ENCODE data around the gene UPP2. TPM values are rescaled to one million over a fixed set of nuclear protein-coding genes. Genes with fewer than 3 reads are reported as not detected.

Gene UPP2
- total and polyA plus RNA-seq, 2 of the 13 experiments (the other 11 are each of a cell fraction or from before 2014, with no cell fraction given): 0.07 to 0.28 TPM

- H3K79me2 ChIP-seq (ENCODE audit: insufficient read depth, low read length): no peaks in the 10 kb centered on the region
- no peaks in the 10 kb centered on the region for H3K36me3 ChIP-seq (replicated peaks in 1 of 2; ENCODE audit: control insufficient read depth in 1 of 2, insufficient read depth in 2 of 2, low read length in 2 of 2)
- peaks cover 61% of the 10 kb centered on the region for H3K4me1 ChIP-seq (ENCODE audit: insufficient read depth, low read length)
- in situ Hi-C loops (cut with HindIII; ENCODE audit: extremely low pct_ligation_motif_present, low pct_unique_long_range_greater_than_20kb) (no loop called here), intact Hi-C loops (cut with micrococcal nuclease; ENCODE audit: unreplicated experiment) (loop anchor here (5.0 kb wide), 1 partner anchor 87 kb away; no protein-coding TSS in a partner anchor)
- ChIA-PET CTCF (ENCODE audit: low intra/inter-chr PET ratio, low total read pairs) (no interaction called here), POLR2A (interaction anchor here (0.8 kb wide), 1 partner anchor 40 kb away, joined by 3 read pairs; no protein-coding TSS in a partner anchor)
- no peak overlapping the region for H3K9ac ChIP-seq (ENCODE audit: insufficient read depth, low read depth, low read length)
- peak overlapping the region; percentile 6 for H2AFZ ChIP-seq (ENCODE audit: low read length)
- no peaks in the 10 kb centered on the region for H4K20me1 ChIP-seq (ENCODE audit: insufficient read depth, low read length)
- peak overlapping the region; percentile 38 for H3K4me2 ChIP-seq (ENCODE audit: low read depth, low read length)
- H3K9me3 ChIP-seq (ENCODE audit: low read length): no peaks in the 10 kb centered on the region
- DNase-seq (ENCODE audit: low spot score) (peak; percentile 83), ATAC-seq (peak; percentile 51), FAIRE-seq (peak; percentile 61)
- no peaks in the 10 kb centered on the region for H3K27me3 ChIP-seq (ENCODE audit: control insufficient read depth in 1 of 2, insufficient read depth in 2 of 2, low read length in 2 of 2)
- no peak overlapping the region for H3K27ac ChIP-seq (ENCODE audit: extremely low read length, insufficient read depth, low read length)
- no TSS peak for BruUV-seq (replicated peaks)
- H3K4me3 ChIP-seq (replicated peaks in 1 of 3; ENCODE audit: insufficient read depth in 1 of 3, low read depth in 2 of 3, low read length in 3 of 3): no peak overlapping the region
- WGBS (ENCODE audit: low lambda C conversion rate): 5% methylated on average over 6 of the region's 6 CpGs
- TF ChIP-seq, protein P1, sequence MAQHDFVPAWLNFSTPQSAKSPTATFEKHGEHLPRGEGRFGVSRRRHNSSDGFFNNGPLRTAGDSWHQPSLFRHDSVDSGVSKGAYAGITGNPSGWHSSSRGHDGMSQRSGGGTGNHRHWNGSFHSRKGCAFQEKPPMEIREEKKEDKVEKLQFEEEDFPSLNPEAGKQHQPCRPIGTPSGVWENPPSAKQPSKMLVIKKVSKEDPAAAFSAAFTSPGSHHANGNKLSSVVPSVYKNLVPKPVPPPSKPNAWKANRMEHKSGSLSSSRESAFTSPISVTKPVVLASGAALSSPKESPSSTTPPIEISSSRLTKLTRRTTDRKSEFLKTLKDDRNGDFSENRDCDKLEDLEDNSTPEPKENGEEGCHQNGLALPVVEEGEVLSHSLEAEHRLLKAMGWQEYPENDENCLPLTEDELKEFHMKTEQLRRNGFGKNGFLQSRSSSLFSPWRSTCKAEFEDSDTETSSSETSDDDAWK (CRISPR knock-in tag; IDR thresholded peaks at IDR 0.05): no peak
- TF ChIP-seq GATAD1 (CRISPR knock-in tag; IDR thresholded peaks at IDR 0.05) (0 out of 2 replicates have a peak, but pooled peaks have one; percentile 20), HDAC2 (CRISPR knock-in tag; IDR thresholded peaks at IDR 0.05) (peak; percentile 61), ZNF724P (CRISPR knock-in tag; IDR thresholded peaks at IDR 0.05; ENCODE audit: borderline replicate concordance) (no peak), HNF4G (IDR thresholded peaks at IDR 0.05; ENCODE audit: borderline replicate concordance, low read depth, low read length) (peak; percentile 68; the same call in 1 of the 2 replicates), HNF4G (CRISPR knock-in tag; IDR thresholded peaks at IDR 0.05; ENCODE audit: borderline replicate concordance, low read depth) (peak; percentile 55; the same call in 1 of the 2 replicates), RAD21 (CRISPR knock-in tag; IDR thresholded peaks at IDR 0.05) (0 out of 2 replicates have a peak, but pooled peaks have one; percentile 30), RCOR2 (CRISPR knock-in tag; IDR thresholded peaks at IDR 0.05) (0 out of 2 replicates have a peak, but pooled peaks have one; percentile 42), ZNF614 (CRISPR knock-in tag; IDR thresholded peaks at IDR 0.05; ENCODE audit: borderline replicate concordance) (peak; percentile 22; the same call in 1 of the 2 replicates), ZNF644 (CRISPR knock-in tag; IDR thresholded peaks at IDR 0.05; ENCODE audit: low read depth) (peak; percentile 98), NCOR1 (IDR thresholded peaks at IDR 0.05; ENCODE audit: borderline replicate concordance, low read length) (no peak), ARID2 (CRISPR knock-in tag; IDR thresholded peaks at IDR 0.05; ENCODE audit: borderline replicate concordance) (no peak), GATA4 (IDR thresholded peaks at IDR 0.05; ENCODE audit: borderline replicate concordance, low read depth) (no peak), PATZ1 (CRISPR knock-in tag; IDR thresholded peaks at IDR 0.05) (peak; percentile 54), TEAD3 (CRISPR knock-in tag; optimal IDR thresholded peaks at IDR 0.05; ENCODE audit: borderline replicate concordance) (peak; percentile 35), IRF2 (CRISPR knock-in tag; IDR thresholded peaks at IDR 0.05) (0 out of 2 replicates have a peak, but pooled peaks have one; percentile 17), MAFG (CRISPR knock-in tag; IDR thresholded peaks at IDR 0.05) (no peak)
- TF ChIP-seq, protein P2, sequence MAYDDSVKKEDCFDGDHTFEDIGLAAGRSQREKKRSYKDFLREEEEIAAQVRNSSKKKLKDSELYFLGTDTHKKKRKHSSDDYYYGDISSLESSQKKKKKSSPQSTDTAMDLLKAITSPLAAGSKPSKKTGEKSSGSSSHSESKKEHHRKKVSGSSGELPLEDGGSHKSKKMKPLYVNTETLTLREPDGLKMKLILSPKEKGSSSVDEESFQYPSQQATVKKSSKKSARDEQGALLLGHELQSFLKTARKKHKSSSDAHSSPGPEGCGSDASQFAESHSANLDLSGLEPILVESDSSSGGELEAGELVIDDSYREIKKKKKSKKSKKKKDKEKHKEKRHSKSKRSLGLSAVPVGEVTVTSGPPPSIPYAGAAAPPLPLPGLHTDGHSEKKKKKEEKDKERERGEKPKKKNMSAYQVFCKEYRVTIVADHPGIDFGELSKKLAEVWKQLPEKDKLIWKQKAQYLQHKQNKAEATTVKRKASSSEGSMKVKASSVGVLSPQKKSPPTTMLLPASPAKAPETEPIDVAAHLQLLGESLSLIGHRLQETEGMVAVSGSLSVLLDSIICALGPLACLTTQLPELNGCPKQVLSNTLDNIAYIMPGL (CRISPR knock-in tag; IDR thresholded peaks at IDR 0.05; ENCODE audit: borderline replicate concordance in 1 of 2, low read depth in 1 of 2): no peak
- TF ChIP-seq, protein P3, sequence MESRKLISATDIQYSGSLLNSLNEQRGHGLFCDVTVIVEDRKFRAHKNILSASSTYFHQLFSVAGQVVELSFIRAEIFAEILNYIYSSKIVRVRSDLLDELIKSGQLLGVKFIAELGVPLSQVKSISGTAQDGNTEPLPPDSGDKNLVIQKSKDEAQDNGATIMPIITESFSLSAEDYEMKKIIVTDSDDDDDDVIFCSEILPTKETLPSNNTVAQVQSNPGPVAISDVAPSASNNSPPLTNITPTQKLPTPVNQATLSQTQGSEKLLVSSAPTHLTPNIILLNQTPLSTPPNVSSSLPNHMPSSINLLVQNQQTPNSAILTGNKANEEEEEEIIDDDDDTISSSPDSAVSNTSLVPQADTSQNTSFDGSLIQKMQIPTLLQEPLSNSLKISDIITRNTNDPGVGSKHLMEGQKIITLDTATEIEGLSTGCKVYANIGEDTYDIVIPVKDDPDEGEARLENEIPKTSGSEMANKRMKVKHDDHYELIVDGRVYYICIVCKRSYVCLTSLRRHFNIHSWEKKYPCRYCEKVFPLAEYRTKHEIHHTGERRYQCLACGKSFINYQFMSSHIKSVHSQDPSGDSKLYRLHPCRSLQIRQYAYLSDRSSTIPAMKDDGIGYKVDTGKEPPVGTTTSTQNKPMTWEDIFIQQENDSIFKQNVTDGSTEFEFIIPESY (CRISPR knock-in tag; IDR thresholded peaks at IDR 0.05): peak; percentile 99
Observed at GRCh38 chr2:158134655-158135054, 33.0 kb downstream of the UPP2 start.
